Embryonic facial prominence (tissue), 1 donor: Measurements from ENCODE around the gene MEGF6.

Experiments
- DNase-seq: peaks from one replicate; pipeline ENCODE4 v3.0.0-alpha.2; 2016; ENCODE audit errors: extremely low spot score

Gene MEGF6

GRCh38 chr1:3609769-3610526 lies 1.4 kb downstream of the MEGF6 start:
- DNase-seq = no peak

- no peak for DNase-seq
Observed at GRCh38 chr1:3609016-3609768, 2.1 kb downstream of the MEGF6 start.

- no peak for DNase-seq
Observed at GRCh38 chr1:3608154-3608553, 3.2 kb downstream of the MEGF6 start.

- DNase-seq = no peak
Observed at GRCh38 chr1:3607703-3608065, 3.6 kb downstream of the MEGF6 start.

DNA sequence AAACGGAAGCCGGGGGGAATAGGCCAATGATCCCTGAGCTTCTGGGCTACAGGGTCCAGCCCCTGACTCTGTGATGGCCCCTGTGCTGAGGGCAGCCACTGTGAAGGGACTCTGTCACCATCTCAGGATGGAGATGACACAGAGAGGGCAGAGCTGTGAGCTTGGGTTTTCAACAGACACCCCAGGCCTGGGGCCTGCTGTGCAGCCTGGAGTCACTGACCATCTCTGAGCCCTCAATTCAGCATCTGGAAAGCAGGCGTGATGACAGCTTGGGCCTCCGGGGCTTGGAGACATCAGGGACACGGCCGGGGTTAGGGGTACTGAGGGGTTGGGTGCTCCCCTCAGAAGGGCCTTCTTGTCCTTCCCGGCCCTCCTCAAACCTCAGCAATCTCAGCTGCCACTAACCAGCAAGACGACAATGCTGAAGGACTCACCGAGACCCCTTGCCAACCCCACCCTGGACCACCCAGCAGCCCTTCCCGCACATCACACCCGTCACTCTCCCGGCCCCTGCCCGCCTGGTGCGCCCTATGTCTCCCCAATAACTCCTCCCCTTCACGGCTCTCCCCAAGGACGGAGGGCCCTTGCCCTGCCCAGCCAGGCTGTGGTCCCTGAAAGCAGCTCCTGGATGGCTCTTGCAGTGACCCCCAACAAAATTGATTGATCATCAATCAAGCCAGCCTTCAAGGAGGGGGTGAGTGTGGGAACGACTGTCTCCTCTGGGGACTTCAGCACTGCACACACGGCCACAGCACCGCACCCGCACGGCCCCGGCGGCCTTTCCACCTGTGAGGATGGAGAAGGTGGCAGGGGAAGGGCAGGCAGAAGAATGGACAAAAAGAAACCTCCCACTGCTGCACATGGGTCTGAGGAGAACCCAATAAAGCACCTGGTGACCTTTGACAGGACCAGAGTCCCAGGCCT lies 4.3 kb downstream of the MEGF6 start:
- DNase-seq = no peak

DNA sequence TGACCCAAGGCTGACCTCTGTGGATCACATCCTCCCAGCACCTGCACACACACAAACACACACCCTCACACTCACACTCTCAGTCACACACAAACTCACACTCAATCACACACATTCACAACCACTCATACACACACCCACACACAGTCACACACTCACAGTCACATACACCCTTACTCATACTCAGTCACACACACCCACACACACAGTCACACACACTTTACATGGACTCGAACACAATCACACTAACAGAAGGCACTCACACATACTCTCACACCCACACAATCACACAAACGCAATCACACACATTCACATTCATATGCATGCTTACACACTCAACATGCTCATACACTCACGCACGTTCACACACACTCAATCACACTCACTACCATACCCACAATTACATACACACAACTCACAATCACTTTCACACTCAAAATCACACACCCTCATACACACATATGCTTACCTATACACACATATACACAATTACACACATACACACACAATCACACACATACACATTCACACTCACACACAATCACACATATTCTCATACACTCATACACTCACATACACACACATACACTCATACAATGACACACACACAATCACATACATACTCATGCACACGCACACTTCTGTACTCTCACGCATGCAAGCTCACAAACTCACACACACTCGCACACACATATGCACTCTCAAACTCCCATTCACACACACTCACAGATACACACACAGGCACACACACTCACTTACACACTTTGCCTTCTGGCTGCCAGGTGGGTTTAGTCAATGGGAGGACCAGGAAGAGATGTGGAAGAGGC lies 6.1 kb downstream of the MEGF6 start:
- no peak for DNase-seq

GRCh38 chr1:3604468-3604974 lies 6.8 kb downstream of the MEGF6 start:
- DNase-seq = no peak

DNA sequence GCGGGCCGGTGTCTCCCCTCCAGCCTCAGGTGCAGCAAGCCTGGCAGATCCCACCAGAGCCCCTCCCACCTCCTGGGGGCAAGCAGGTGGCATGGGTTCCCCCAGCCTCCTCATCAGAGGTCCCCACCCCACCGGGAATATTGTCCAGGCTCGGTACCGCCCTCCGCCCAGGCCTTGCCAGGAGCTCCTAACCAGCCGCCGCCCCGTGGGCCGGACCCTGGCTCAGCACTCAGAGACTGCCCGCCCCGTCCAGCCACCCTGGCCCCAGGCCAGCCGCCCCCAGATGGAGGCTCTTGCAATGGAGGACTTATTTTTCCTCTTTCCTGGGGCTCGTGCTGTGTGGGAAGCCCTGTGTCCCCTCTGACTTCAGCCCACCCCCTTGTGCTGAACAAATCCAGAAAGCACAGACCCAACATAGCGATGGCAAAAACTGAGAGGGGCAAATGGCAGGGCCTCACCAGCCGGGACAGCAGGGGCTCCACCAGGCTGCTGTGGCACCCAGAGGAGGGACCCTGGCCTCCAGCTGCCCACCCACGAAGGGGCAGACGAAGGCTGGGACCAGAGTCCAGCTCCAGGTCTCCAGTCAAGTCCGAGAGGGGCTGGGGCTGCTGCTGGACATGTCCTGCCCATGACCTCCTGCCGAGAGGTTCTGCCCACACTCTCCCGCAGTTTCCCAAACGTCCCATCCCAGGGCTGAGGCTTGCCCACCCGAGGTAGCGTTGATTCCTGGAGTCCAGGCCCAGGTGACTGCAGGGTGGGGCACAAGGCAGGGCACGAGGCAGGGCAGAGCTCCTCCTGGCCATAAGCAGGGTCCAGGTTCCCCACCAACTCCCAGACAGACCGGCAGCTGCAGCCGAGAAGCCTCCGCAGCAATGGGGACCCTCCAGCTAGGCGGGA lies 7.5 kb downstream of the MEGF6 start:
- DNase-seq = no peak

DNA sequence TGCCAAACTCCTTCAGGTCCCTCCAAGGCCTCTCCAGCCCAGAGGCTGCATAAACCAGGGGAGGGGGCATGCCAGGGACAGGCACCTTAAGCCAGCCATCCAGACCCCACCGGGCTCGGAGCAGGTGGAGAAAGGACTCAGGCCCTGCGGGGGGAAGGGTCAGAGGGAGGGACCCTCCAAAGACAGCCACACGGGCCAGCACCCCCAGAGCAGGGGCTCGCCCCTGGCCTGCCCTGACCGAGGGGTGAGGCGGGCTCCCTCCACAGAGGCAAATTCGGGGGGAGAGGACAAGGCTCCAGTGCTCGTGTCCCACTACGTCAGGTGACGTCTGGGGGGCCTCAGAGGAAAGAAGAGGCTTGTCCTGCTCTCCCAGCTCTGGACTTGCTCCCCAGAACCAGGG lies 8.2 kb downstream of the MEGF6 start:
- DNase-seq = no peak

DNA sequence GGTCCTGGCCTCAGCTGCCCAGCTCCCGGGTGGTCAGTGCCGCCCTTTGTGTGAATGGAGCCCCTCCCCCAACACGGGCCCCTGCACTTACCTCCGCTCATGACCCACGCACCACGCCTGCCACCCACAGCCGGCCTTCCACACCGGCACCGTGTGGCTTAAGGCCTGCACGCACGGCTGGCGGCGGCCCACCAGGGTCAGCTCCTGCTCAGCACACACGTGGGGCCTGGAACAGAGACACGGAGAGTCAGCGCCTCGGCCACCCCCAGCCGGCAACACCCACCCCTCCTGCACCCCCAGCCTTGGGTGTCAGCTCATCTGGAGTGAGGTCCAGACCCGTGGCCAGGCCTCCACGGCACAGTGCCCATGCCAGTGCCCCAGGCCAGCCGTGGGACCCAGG lies 8.9 kb downstream of the MEGF6 start:
- DNase-seq = no peak

DNA sequence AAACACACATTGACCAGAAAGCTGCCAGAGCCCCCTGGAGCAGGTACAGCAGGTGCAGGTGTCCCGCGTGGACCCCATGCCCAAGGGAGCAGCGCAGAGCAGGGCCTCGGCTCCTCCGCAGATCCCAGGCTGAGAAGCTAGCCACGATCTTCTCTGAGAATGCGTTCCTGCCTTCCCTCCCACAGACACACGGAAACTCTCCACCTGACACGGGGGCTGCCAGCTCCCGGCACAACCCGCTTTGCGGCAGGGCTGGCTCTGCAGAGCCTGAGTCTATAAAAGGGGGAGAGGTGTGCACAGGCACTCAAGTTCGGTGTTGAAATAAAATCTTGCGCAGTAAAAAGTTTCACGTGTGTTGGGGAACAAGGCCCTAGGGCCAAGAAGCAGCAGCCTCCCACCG lies 9.6 kb downstream of the MEGF6 start:
- no peak for DNase-seq

GRCh38 chr1:3600354-3600753 lies 11.0 kb downstream of the MEGF6 start:
- no peak for DNase-seq

- DNase-seq = no peak
Observed at GRCh38 chr1:3599816-3600215, 11.5 kb downstream of the MEGF6 start.

DNA sequence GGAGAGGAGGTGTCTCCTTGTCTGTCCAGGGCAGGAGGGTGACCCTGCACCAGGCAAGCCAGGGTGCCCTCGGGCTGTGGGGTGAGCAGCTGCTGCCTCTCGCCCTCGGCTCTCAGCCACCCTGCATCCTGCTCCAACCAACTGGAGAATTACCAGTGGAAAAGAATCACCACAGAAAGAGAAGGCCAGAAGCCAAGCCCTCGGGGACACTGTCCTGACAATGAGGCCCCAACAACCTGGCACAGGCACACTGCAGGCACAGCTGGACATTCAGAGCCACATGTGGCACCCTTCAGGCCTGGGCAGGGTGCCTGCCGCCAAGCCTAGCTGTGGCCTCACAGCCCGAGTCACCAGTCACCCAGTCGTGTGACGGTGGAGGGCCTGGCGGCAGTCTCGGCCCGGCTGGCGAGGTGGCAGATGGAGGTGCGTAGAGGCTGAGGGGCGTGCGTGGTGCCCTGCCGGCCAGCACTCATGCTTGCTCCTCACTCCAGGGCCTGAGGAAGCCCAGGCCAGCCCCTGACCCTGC lies 12.0 kb downstream of the MEGF6 start:
- no peak for DNase-seq

DNA sequence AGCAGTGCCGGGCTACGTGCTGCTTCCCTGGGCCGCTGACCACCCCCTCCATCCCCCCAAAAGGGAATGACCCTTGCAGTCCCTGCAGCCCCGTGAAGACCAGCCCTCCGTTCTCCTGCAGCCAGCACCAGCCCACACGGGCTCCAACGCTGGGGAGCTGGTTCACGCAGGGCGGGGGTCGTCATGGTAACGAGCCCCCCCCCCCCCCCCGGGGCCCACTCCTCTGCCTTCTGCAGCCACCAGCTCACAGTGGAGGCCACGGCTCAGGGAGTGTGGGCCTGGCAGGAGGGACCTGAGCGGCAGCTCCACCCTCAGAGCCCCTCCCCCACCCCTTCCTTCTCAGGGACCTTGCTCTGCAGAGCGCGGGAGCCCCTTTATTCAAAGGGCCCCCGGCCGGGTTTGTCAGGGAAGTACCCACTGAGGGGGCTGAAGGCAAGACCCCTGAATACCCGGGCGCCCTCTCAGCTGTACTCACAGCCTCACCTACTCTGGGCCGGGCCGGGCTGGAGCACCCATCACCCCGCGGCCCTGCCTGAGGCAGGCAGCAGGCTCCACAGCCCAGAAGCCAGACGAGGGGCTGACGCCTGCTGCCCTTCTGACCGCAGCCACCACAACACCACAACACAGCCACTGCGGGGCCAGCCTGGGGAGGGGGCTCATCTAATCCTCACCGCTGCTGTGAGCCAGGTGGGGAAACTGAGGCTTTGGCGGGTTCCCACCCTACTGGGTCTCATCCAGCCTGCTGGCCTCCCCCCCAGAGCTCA lies 12.6 kb downstream of the MEGF6 start:
- DNase-seq = no peak

DNA sequence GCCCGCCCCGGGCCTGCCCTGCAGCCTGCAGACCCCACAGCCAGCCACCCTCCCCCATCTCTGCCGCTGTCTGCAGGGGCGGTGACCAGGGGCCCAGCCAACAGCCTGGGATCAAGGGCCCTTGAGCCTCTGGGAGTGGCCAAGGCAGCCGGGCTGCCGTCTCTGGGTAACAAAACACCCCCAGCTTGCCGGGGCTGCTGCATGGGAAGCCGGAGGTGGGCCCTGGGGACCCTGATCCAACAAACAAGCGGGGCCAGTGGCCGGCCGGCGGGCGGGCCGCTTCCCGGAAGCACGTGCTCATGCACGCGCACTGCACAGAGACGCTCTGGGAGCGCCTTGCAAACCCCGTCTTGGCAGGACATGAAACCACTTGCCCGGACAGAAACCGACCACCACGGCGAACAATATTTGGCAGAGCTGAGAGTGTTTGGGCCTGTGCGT lies 13.2 kb downstream of the MEGF6 start:
- DNase-seq = peak; percentile 18

GRCh38 chr1:3597599-3597964 lies 13.7 kb downstream of the MEGF6 start:
- DNase-seq = no peak

GRCh38 chr1:3596663-3597598 lies 14.4 kb downstream of the MEGF6 start:
- no peak for DNase-seq
